Measurements from ENCODE around the gene ST8SIA3. TPM values are rescaled to one million over a fixed set of nuclear protein-coding genes. Genes with fewer than 3 reads are reported as not detected.

The ST8SIA3 gene
- total and polyA plus RNA-seq, 2 donors (not counting 3 experiments of a cell fraction or from before 2014, with no cell fraction given): not detected

DNA sequence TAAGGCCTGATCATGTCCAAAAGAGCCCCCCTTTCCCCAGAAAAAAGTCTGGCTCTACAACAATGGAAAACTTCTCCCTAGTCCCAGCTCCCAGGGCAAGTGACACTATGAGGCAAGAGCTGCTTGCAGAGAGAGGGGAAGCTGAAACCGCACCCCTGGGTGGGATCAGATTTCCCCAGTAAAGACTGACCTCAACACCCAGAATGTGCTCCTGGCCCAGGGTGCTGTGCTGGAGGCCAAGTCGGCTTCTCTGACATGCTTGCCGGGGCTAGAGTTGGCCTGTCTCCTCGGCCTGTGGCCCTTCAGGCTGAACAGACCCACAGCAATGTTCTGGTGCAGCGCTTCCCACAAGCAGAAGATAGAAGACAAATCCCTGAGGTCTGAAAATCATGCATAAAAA lies 18.4 kb upstream of the ST8SIA3 start:
- H3K27ac ChIP-seq (ENCODE audit: insufficient read depth, low read depth, low read length): no peak overlapping the region
- H3K9ac ChIP-seq (replicated peaks; ENCODE audit: extremely low read depth, insufficient read depth, low read length): no peak overlapping the region
- H3K36me3 ChIP-seq (ENCODE audit: control insufficient read depth in 2 of 2, extremely low read depth in 1 of 2, insufficient read depth in 2 of 2, low read length in 2 of 2): no peaks in the 10 kb centered on the region
- H3K9me3 ChIP-seq (replicated peaks; ENCODE audit: control insufficient read depth, insufficient read depth, low read length): no peaks in the 10 kb centered on the region
- ChIA-PET CTCF (interaction anchor here (1.3 kb wide), 1 partner anchor 8 kb away, joined by 4 read pairs; no protein-coding TSS in a partner anchor), POLR2A (no interaction called here)
- no peaks in the 10 kb centered on the region for H3K4me1 ChIP-seq (ENCODE audit: control insufficient read depth, extremely low read depth, insufficient read depth, low read length)
- H3K4me2 ChIP-seq (ENCODE audit: insufficient read depth, low read length): no peak overlapping the region
- no peak for TF ChIP-seq GATA2 (IDR thresholded peaks at IDR 0.05; ENCODE audit: insufficient read depth, insufficient read length, low read depth, low read length)
- TF ChIP-seq, protein P1, sequence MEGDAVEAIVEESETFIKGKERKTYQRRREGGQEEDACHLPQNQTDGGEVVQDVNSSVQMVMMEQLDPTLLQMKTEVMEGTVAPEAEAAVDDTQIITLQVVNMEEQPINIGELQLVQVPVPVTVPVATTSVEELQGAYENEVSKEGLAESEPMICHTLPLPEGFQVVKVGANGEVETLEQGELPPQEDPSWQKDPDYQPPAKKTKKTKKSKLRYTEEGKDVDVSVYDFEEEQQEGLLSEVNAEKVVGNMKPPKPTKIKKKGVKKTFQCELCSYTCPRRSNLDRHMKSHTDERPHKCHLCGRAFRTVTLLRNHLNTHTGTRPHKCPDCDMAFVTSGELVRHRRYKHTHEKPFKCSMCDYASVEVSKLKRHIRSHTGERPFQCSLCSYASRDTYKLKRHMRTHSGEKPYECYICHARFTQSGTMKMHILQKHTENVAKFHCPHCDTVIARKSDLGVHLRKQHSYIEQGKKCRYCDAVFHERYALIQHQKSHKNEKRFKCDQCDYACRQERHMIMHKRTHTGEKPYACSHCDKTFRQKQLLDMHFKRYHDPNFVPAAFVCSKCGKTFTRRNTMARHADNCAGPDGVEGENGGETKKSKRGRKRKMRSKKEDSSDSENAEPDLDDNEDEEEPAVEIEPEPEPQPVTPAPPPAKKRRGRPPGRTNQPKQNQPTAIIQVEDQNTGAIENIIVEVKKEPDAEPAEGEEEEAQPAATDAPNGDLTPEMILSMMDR (IDR thresholded peaks at IDR 0.05; ENCODE audit: extremely low read depth in 1 of 2, insufficient read depth in 1 of 2, low read depth in 1 of 2, low read length in 2 of 2): no peak
- TF ChIP-seq POLR2AphosphoS5 (IDR thresholded peaks at IDR 0.05; ENCODE audit: insufficient read depth, low read depth, low read length): no peak
- no peak for TF ChIP-seq JUN (IDR thresholded peaks at IDR 0.05; ENCODE audit: borderline replicate concordance, insufficient read depth, insufficient read length, low read depth)
- no peak for TF ChIP-seq MYC (IDR thresholded peaks at IDR 0.05; ENCODE audit: low read depth, low read length)
- TF ChIP-seq, protein P2, sequence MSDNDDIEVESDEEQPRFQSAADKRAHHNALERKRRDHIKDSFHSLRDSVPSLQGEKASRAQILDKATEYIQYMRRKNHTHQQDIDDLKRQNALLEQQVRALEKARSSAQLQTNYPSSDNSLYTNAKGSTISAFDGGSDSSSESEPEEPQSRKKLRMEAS (IDR thresholded peaks at IDR 0.05; ENCODE audit: insufficient read depth, insufficient read length): no peak
- TF ChIP-seq POLR2A (IDR thresholded peaks at IDR 0.05; ENCODE audit: low read depth, low read length): no peak
- no peak overlapping the region for H3K4me3 ChIP-seq (replicated peaks in 1 of 3; ENCODE audit: insufficient read depth in 1 of 3, low read depth in 1 of 3, low read length in 3 of 3)
- DNase-seq (ENCODE audit: low read depth, low spot score) (no peak), FAIRE-seq (no peak)
- H3K9me1 ChIP-seq (replicated peaks; ENCODE audit: control insufficient read depth, extremely low read depth, insufficient read depth, low read length): no peaks in the 10 kb centered on the region
- H4K20me1 ChIP-seq (replicated peaks; ENCODE audit: control insufficient read depth, extremely low read depth, insufficient read depth, low read length): no peaks in the 10 kb centered on the region
- BruUV-seq (replicated peaks): no TSS peak
- no peak overlapping the region for H2AFZ ChIP-seq (ENCODE audit: low read depth, low read length)
- no peaks in the 10 kb centered on the region for H3K27me3 ChIP-seq (ENCODE audit: control insufficient read depth in 2 of 2, insufficient read depth in 2 of 2, low read length in 2 of 2)
- dilution Hi-C loops (cut with MboI; ENCODE audit: extremely low pct_ligation_motif_present, low sequenced_read_pairs) (no loop called here), intact Hi-C loops (cut with micrococcal nuclease) (no loop called here)
- no peaks in the 10 kb centered on the region for H3K79me2 ChIP-seq (ENCODE audit: control insufficient read depth, insufficient read depth, low read length)
